CD8-positive, alpha-beta memory T cell (primary cell): ENCODE results near the gene P2RX1. TPM values are rescaled to one million over a fixed set of nuclear protein-coding genes. Genes with fewer than 3 reads are reported as not detected.

Experiments used
- CTCF ChIA-PET: fragments of 350-600 bp; sonication (Branson Sonifier 250); formaldehyde crosslinking; loops from one replicate; lab custom pipeline; 2021; ENCODE audit warnings: antibody characterized with exemption; lab: Charles Lee
- POLR2A ChIA-PET: fragments of 350-600 bp; sonication (Branson Sonifier 250); formaldehyde crosslinking; loops from one replicate; lab custom pipeline; 2021; ENCODE audit warnings: antibody characterized with exemption; lab: Charles Lee
- DNase-seq, 5 donors: peaks; one replicate each; pipeline versions ENCODE4 v3.0.0 to v3.0.0-alpha.2; 2020 to 2022; ENCODE audit warnings: mixed read lengths in 1 of 5
- H3K27ac ChIP-seq: one replicate; pipeline ENCODE4 v1.7.0; 2013; ENCODE audit warnings: low read depth, mild to moderate bottlenecking, low read length, moderate library complexity
- H3K27me3 ChIP-seq: 2 replicates; pipeline ENCODE4 v1.7.0; 2013; ENCODE audit warnings: low read length, mild to moderate bottlenecking; ENCODE audit not compliant: insufficient read depth, poor library complexity, severe bottlenecking
- H3K36me3 ChIP-seq: 2 replicates; pipeline ENCODE4 v1.7.0; 2013; ENCODE audit warnings: mild to moderate bottlenecking, low read length, moderate library complexity; ENCODE audit not compliant: insufficient read depth
- H3K4me1 ChIP-seq: 2 replicates; pipeline ENCODE4 v1.7.0; 2013; ENCODE audit warnings: mild to moderate bottlenecking, low read length, moderate library complexity; ENCODE audit not compliant: insufficient read depth
- H3K4me3 ChIP-seq: 2 replicates; pipeline ENCODE4 v1.7.0; 2013; ENCODE audit warnings: mild to moderate bottlenecking, low read length
- H3K9me3 ChIP-seq: 2 replicates; pipeline ENCODE4 v1.7.0; 2013; ENCODE audit warnings: mild to moderate bottlenecking, low read length
- H3K27ac Mint-ChIP-seq, 8 donors: one replicate each; pipeline ENCODE4 v1.8.0; 2020 to 2021; ENCODE audit warnings: mixed read lengths in 8 of 8, mild to moderate bottlenecking in 6 of 8, inconsistent platforms in 3 of 8, moderate library complexity in 3 of 8
- H3K27me3 Mint-ChIP-seq, 2 donors: one replicate each; pipeline ENCODE4 v1.8.0; 2020 to 2021; ENCODE audit warnings: mixed read lengths in 2 of 2, mild to moderate bottlenecking in 1 of 2, moderate library complexity in 1 of 2
- H3K36me3 Mint-ChIP-seq, 3 donors: one replicate each; pipeline ENCODE4 v1.8.0; 2020 to 2021; ENCODE audit warnings: mixed read lengths in 3 of 3, inconsistent platforms in 1 of 3, mild to moderate bottlenecking in 1 of 3
- H3K4me1 Mint-ChIP-seq, 3 donors: one replicate each; pipeline ENCODE4 v1.8.0; 2020 to 2021; ENCODE audit warnings: mixed read lengths in 3 of 3, inconsistent platforms in 1 of 3, mild to moderate bottlenecking in 1 of 3
- H3K4me3 Mint-ChIP-seq, 7 donors: one replicate each; pipeline ENCODE4 v1.8.0; 2020 to 2021; ENCODE audit warnings: mixed read lengths in 7 of 7, mild to moderate bottlenecking in 6 of 7, moderate library complexity in 4 of 7, inconsistent platforms in 2 of 7
- H3K9me3 Mint-ChIP-seq, 5 donors: one replicate each; pipeline ENCODE4 v1.8.0; 2020 to 2022; ENCODE audit warnings: mixed read lengths in 5 of 5, mild to moderate bottlenecking in 3 of 5, moderate library complexity in 2 of 5, inconsistent platforms in 1 of 5
- polyA plus RNA-seq: library from polyadenylated mRNA; unstranded; fragments of 300-500 nt; fragmentation: Illumina TruSeq; gene quantifications from one replicate; pipeline ENCODE4 v1.2.3, GENCODE V29; 2021
- total RNA-seq, 2 experiments: library from RNA; stranded (reverse); gene quantifications; one replicate each; pipeline ENCODE4 v1.2.3, GENCODE V29; 2021

The P2RX1 gene
- total and polyA plus RNA-seq, 3 experiments from 2014 or later = 0.13 to 0.22 TPM; not detected in 1

DNA sequence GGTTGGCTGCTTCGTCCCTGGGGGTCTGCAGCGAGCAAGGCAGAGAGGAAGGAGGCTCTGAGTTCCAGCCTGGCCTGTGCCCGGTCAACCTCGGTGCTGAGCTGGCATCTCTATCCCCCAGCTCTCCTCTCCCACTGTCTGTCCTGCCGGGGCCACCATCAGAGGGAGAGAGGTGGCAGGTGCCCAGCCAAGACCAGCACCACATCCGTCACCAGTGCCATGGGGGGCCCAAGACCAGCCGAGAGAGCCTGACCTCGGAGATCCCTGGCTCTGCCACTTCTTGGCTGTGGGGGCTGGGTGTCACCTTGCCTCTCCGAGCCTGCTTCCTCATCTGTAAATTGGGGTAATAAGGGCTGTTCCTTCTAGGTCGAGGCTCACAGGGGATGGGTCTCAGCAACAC is 560 bp upstream of the P2RX1 start:
- Histone ChIP-seq H3K4me3 (no peak overlapping the region), H3K4me1 (peaks cover 39% of the 10 kb centered on the region), H3K27ac (peak overlapping the region; percentile 31), H3K27me3 (no peaks in the 10 kb centered on the region), H3K36me3 (no peaks in the 10 kb centered on the region), H3K9me3 (no peaks in the 10 kb centered on the region)
- Mint-ChIP-seq H3K27me3 (no peaks in the 10 kb centered on the region), H3K36me3 (no peaks in the 10 kb centered on the region), H3K4me1 (peaks cover 30 to 39% (median 35%) of the 10 kb centered on the region in 3 donors), H3K9me3 (no peaks in the 10 kb centered on the region), H3K27ac (peak overlapping the region in 6 of 8 donors; percentile 22 to 68 (median 34)), H3K4me3 (peak overlapping the region in 3 of 7 donors; percentile 19 to 35 (median 23))
- CTCF ChIA-PET = interaction anchor here (1.0 to 6.3 kb wide), 3 partner anchors 70 to 93 kb away, joined by 3 to 61 read pairs (median 3); no protein-coding TSS in a partner anchor
- no peak for DNase-seq
- POLR2A ChIA-PET = interaction anchor here (0.6 kb wide), 2 partner anchors 71 to 223 kb away, joined by 3 to 17 read pairs; no protein-coding TSS in a partner anchor

- Histone ChIP-seq H3K27me3 (no peaks in the 10 kb centered on the region), H3K27ac (peak overlapping the region; percentile 34), H3K4me3 (no peak overlapping the region), H3K4me1 (peaks cover 49% of the 10 kb centered on the region), H3K9me3 (no peaks in the 10 kb centered on the region), H3K36me3 (no peaks in the 10 kb centered on the region)
- H3K27ac Mint-ChIP-seq = peak overlapping the region in 7 of 8 donors; percentile 63 to 93 (median 86)
- no peak for DNase-seq
- no peaks in the 10 kb centered on the region for H3K36me3 Mint-ChIP-seq
- no peaks in the 10 kb centered on the region for H3K27me3 Mint-ChIP-seq
- POLR2A ChIA-PET = no interaction called here
- peak overlapping the region in 3 of 7 donors; percentile 2 to 32 (median 28) for H3K4me3 Mint-ChIP-seq
- no peaks in the 10 kb centered on the region for H3K9me3 Mint-ChIP-seq
- H3K4me1 Mint-ChIP-seq = peaks cover 37 to 51% (median 45%) of the 10 kb centered on the region in 3 donors
- CTCF ChIA-PET = interaction anchor here (0.9 to 6.3 kb wide), 6 partner anchors 11 to 159 kb away, joined by 3 to 61 read pairs (median 5); no protein-coding TSS in a partner anchor
Measured at GRCh38 chr17:3915581-3915994, 677 bp downstream of the P2RX1 start.

DNA sequence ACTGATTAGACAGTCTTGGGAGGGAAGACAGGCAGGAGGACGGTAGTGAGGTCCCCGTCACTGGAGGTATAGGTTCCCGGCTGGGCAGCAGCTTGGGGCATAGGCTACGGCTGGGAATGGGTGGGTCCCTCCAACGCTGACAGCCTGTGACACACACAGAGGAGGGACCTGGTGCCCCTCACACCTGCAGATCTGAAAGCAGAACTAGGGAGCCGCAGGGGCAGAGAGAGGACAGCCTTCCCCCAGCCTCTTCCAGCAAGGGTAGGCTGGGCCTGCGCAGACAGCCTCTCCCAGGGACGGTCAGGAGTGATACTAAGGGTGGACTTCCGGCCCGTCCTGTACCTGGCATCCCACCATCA is 2.0 kb downstream of the P2RX1 start:
- no peaks in the 10 kb centered on the region for H3K36me3 ChIP-seq
- Mint-ChIP-seq H3K27me3 (no peaks in the 10 kb centered on the region), H3K27ac (peak overlapping the region in 6 of 8 donors; percentile 50 to 93 (median 72)), H3K4me3 (peak overlapping the region in 1 of 7 donors; percentile 9), H3K9me3 (no peaks in the 10 kb centered on the region), H3K36me3 (no peaks in the 10 kb centered on the region), H3K4me1 (peaks cover 40 to 51% (median 45%) of the 10 kb centered on the region in 3 donors)
- ChIA-PET POLR2A (interaction anchor here (0.8 kb wide), 1 partner anchor 51 kb away, joined by 3 read pairs; no protein-coding TSS in a partner anchor), CTCF (interaction anchor here (0.6 to 6.3 kb wide), 36 partner anchors 9 to 176 kb away, joined by 3 to 61 read pairs (median 4); partner anchors contain the start of genes ATP2A3 and NCBP3)
- H3K4me1 ChIP-seq = peaks cover 54% of the 10 kb centered on the region
- H3K27ac ChIP-seq = peak overlapping the region; percentile 1
- no peaks in the 10 kb centered on the region for H3K9me3 ChIP-seq
- H3K27me3 ChIP-seq = no peaks in the 10 kb centered on the region
- no peak for DNase-seq
- no peak overlapping the region for H3K4me3 ChIP-seq

DNA sequence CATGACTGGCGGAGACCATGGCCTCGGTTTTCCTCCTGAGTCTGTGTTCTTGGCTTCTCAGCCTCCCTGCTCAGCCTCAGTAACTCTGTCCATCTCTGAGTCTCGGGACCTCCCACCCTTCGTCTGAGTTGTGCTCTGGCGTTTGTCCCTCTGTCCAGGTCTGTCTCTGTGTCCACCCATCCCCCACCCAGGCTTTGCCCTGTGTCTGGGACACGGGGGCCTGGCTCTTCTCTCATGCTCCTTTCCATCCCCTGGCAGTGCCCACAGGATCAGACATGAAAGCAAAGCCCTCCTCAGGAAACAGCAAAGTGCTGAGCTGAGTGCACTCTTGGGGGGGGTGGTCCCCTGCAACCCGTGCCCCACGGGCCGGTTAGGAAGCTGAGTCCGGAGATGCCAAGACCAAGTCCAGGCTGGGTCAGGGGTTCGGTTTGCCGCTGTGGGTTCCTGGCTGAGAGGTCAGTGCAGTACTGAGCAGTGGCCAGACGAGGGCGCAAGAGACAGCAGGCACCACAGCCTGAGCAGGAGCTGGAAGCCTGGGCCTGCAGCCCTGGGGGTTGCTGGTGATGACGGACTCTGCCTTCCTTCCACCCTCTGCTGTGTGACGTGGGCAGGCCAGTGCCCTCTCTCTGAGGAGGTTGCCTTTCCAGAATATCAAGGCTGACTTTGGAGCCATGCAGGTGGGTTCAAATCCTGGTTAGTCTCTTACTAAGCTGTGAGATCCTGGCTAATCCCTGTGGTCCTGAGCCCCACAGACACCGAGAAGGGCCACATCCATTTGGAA is 2.5 kb downstream of the P2RX1 start:
- POLR2A ChIA-PET = interaction anchor here (0.6 to 0.8 kb wide), 2 partner anchors 11 to 52 kb away, joined by 3 read pairs; no protein-coding TSS in a partner anchor
- no peak overlapping the region for H3K4me3 ChIP-seq
- H3K4me3 Mint-ChIP-seq = peak overlapping the region in 2 of 7 donors; percentile 9 to 55

DNA sequence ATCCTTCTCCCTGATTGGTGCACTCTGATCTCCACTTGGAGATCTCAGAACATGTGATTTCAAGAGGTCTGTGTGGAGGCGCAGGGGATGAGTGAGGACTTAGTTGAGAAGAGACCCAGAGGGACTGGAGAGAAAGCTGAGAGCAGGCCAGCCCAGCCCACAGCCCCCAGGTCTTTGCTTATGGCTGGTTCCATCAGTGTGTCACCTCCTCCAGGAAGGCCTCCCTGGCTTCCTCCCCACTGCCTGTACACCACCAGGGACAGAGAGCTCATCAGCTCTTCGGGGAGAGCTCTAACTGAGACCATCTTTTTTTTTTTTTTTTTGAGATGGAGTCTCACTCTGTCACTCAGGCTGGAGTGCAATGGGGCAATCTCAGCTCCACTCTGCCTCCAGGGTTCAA is 3.4 kb downstream of the P2RX1 start:
- Mint-ChIP-seq H3K27ac (peak overlapping the region in 7 of 8 donors; percentile 29 to 82 (median 71)), H3K27me3 (no peaks in the 10 kb centered on the region), H3K36me3 (no peaks in the 10 kb centered on the region), H3K4me1 (peaks cover 38 to 51% (median 41%) of the 10 kb centered on the region in 3 donors), H3K9me3 (no peaks in the 10 kb centered on the region), H3K4me3 (peak overlapping the region in 1 of 7 donors; percentile 6)
- POLR2A ChIA-PET = interaction anchor here (0.6 kb wide), 1 partner anchor 10 kb away, joined by 3 read pairs; no protein-coding TSS in a partner anchor
- peaks cover 54% of the 10 kb centered on the region for H3K4me1 ChIP-seq
- no peaks in the 10 kb centered on the region for H3K27me3 ChIP-seq
- no peak overlapping the region for H3K27ac ChIP-seq
- no peaks in the 10 kb centered on the region for H3K36me3 ChIP-seq
- H3K4me3 ChIP-seq = no peak overlapping the region
- no peak for DNase-seq
- CTCF ChIA-PET = interaction anchor here (1.3 to 6.3 kb wide), 13 partner anchors 8 to 162 kb away, joined by 3 to 61 read pairs (median 11); no protein-coding TSS in a partner anchor
- no peaks in the 10 kb centered on the region for H3K9me3 ChIP-seq

More for the DNA sequence above, 2.5 kb downstream of the P2RX1 start:
- H3K27ac ChIP-seq = peak overlapping the region; percentile 1
- no peaks in the 10 kb centered on the region for H3K27me3 ChIP-seq
- no peaks in the 10 kb centered on the region for H3K36me3 Mint-ChIP-seq
- H3K27ac Mint-ChIP-seq = peak overlapping the region; percentile 7 to 93 (median 64)
- H3K9me3 ChIP-seq = no peaks in the 10 kb centered on the region
- H3K27me3 Mint-ChIP-seq = no peaks in the 10 kb centered on the region
- H3K4me1 Mint-ChIP-seq = peaks cover 40 to 51% (median 45%) of the 10 kb centered on the region in 3 donors
- H3K36me3 ChIP-seq = no peaks in the 10 kb centered on the region
- H3K4me1 ChIP-seq = peaks cover 54% of the 10 kb centered on the region
- CTCF ChIA-PET = interaction anchor here (0.6 to 6.3 kb wide), 38 partner anchors 9 to 176 kb away, joined by 3 to 61 read pairs (median 4); partner anchors contain the start of genes ATP2A3 and NCBP3
- DNase-seq = peak; percentile 71 to 85 (median 72)
- no peaks in the 10 kb centered on the region for H3K9me3 Mint-ChIP-seq

DNA sequence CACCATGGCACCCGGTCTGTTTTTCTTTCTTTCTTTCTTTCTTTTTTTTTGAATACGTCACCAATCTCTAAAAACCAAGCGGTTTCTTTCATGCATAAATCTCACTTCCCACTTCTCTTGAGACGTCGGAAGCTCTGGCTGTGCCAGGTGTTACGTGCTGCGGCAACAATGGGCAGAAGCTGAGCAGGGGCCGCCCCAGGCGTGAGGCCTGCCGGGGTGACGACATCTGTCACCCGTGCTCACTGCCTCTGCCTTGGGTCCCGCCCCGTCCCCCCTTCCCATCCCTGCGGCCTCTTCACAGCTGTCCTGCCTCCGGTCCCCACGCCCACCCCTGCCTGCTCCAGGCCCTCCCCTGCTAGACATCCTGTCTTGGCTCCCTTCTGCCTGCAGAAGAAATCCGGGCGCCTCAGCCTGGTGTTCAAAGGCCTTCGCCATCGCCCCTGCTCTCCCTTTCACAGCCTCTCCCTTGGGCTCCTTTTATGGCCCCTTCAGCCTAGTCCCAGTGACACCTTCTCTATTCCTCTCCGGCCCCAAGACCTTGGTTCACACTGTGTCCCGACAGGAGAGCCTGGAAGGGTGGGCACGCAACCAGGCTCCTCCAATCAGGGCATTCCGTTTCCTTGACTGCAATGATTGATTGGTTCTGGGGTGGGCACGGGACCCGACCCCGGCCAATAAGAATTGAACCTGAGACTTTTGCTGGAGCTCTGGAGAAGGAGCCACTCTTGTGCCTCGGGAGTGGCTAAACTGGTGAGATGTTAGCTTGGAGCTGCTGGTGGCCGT is 4.8 kb downstream of the P2RX1 start:
- Histone ChIP-seq H3K27me3 (no peaks in the 10 kb centered on the region), H3K4me1 (peaks cover 41% of the 10 kb centered on the region), H3K36me3 (no peaks in the 10 kb centered on the region), H3K4me3 (no peak overlapping the region), H3K27ac (no peak overlapping the region), H3K9me3 (no peaks in the 10 kb centered on the region)
- DNase-seq = peak; percentile 63 to 88 (median 72)
- Mint-ChIP-seq H3K9me3 (no peaks in the 10 kb centered on the region), H3K4me1 (peaks cover 30 to 39% (median 35%) of the 10 kb centered on the region in 3 donors), H3K27me3 (no peaks in the 10 kb centered on the region), H3K36me3 (no peaks in the 10 kb centered on the region), H3K4me3 (peak overlapping the region; percentile 14 to 86 (median 60)), H3K27ac (peak overlapping the region; percentile 18 to 98 (median 94))
- CTCF ChIA-PET = interaction anchor here (6.3 kb wide), 1 partner anchor 94 kb away, joined by 61 read pairs; no protein-coding TSS in a partner anchor
- POLR2A ChIA-PET = no interaction called here

DNA sequence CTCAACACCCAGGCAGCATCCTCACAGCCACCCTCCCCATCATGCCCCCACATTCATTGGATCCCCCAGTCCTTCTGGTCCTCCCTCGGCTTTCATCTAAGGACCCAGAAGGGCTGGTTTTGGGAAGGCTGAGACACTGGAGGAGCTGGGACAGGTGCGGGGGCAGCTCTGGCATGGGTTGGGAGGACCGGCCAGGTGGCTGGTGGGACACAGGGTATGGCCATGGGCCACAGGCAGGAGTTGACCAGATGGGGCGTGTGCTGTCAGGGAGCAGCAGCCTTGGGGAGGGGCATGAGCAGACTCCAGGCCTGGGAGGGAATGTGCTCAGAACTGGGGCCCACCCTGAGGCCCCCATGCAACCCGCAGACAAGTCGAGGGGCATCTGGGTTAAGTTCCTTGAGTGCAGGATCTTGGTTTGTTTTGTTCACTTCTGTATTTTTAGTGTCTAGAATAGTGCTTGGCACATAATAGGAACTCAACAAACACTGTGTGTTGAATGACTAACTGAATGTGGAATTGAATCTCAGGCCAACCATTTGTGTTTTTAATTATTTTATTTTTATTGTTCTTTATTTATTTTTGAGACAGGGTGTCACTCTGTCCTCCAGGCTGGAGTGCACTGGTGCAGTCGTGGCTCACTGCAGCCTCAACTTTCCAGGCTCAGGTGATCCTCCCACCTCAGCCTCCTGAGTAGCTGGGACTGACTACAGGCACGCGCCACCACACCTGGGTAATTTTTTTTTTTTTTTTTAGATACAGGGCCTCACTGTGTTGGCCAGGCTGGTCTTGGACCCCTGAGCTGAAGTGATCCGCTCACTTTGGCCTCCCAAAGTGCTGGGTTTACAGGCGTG is 5.6 kb downstream of the P2RX1 start:
- Histone ChIP-seq H3K4me3 (no peak overlapping the region), H3K36me3 (no peaks in the 10 kb centered on the region)
- DNase-seq = no peak

More for the DNA sequence above, 5.6 kb downstream of the P2RX1 start:
- Mint-ChIP-seq H3K9me3 (no peaks in the 10 kb centered on the region), H3K4me3 (peak overlapping the region; percentile 14 to 74 (median 48)), H3K27me3 (no peaks in the 10 kb centered on the region), H3K27ac (peak overlapping the region; percentile 18 to 98 (median 94)), H3K36me3 (no peaks in the 10 kb centered on the region), H3K4me1 (peaks cover 23 to 31% (median 27%) of the 10 kb centered on the region in 3 donors)
- H3K4me1 ChIP-seq = peaks cover 33% of the 10 kb centered on the region
- no peaks in the 10 kb centered on the region for H3K9me3 ChIP-seq
- ChIA-PET POLR2A (no interaction called here), CTCF (no interaction called here)
- no peaks in the 10 kb centered on the region for H3K27me3 ChIP-seq
- H3K27ac ChIP-seq = no peak overlapping the region
